Stimulated activated CD8-positive, alpha-beta memory T cell treated with anti-CD3 and anti-CD28 coated beads, Interleukin-12 subunit alpha, Interleukin-12 subunit beta, amount 100 ng/mL, for 1 hour (primary cell): ENCODE measurements around the gene ZNRF1.

ENCODE experiments used
- DNase-seq: peaks from one replicate; pipeline ENCODE4 v3.0.0-alpha.2; 2020; ENCODE audit warnings: low read depth

The ZNRF1 gene

DNA sequence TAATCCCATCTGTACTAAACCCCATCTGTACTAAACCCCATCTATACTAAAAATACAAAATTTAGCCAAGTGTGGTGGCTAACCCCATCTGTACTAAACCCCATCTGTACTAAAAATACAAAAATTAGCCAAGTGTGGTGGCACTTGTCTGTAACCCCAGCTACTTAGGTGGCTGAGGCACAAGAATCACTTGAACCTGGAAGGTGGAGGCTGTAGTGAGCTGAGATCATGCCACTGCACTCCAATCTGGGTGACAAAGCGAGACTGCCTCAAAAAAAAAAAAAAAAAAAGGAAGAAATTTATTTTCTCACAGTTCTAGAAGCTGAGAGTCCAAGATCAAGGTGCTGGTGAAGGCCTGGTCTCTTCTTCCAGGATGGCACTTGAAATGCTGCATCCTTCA, 161.6 kb downstream of the ZNRF1 start:
- DNase-seq, result no peak
